Calu3 (cell line): ENCODE data around the gene MICALL1. TPM values are rescaled to one million over a fixed set of nuclear protein-coding genes. Genes with fewer than 3 reads are reported as not detected.

Experiments
- Bru-seq: library from RNA; stranded (reverse); fragments of 400-500 nt; gene quantifications from one replicate; lab custom pipeline; 2021; lab: Mats Ljungman, UMichigan
- BruChase-seq, 2 experiments: library from RNA; stranded (reverse); fragments of 400-500 nt; gene quantifications; one replicate each; lab custom pipeline; 2021; lab: Mats Ljungman, UMichigan
- BruUV-seq: library from RNA; stranded (reverse); fragments of 400-500 nt; replicated peaks from 2 replicates; lab custom pipeline; 2021; lab: Mats Ljungman, UMichigan
- CTCF ChIA-PET: fragments of 300-600 bp; sonication (Branson Sonifier 250); formaldehyde crosslinking; loops from one replicate; lab custom pipeline; 2022; ENCODE audit warnings: antibody characterized with exemption; lab: Charles Lee
- DNase-seq: peaks from one replicate; pipeline ENCODE4 v3.0.0; 2022
- H3K27ac Mint-ChIP-seq: one replicate; pipeline ENCODE4 v1.8.0; 2022; ENCODE audit warnings: mixed read lengths; ENCODE audit not compliant: unreplicated experiment
- H3K27me3 Mint-ChIP-seq: one replicate; pipeline ENCODE4 v1.8.0; 2022; ENCODE audit warnings: mixed read lengths; ENCODE audit not compliant: unreplicated experiment
- H3K36me3 Mint-ChIP-seq: one replicate; pipeline ENCODE4 v1.8.0; 2022; ENCODE audit warnings: mild to moderate bottlenecking, moderate library complexity, mixed read lengths; ENCODE audit not compliant: insufficient read depth, unreplicated experiment
- H3K4me1 Mint-ChIP-seq: one replicate; pipeline ENCODE4 v1.8.0; 2022; ENCODE audit warnings: mild to moderate bottlenecking, low read depth, mixed read lengths; ENCODE audit not compliant: unreplicated experiment
- H3K4me3 Mint-ChIP-seq: one replicate; pipeline ENCODE4 v1.8.0; 2022; ENCODE audit warnings: mild to moderate bottlenecking, low read depth, moderate library complexity, mixed read lengths; ENCODE audit not compliant: unreplicated experiment
- H3K9me3 Mint-ChIP-seq: one replicate; pipeline ENCODE4 v1.8.0; 2022; ENCODE audit warnings: low read depth, mixed read lengths; ENCODE audit not compliant: unreplicated experiment
- intact Hi-C: fragments of 100-400 bp; cut with micrococcal nuclease; formaldehyde crosslinking; loops from one replicate; pipeline ENCODE4 v1.10.0; 2022; ENCODE audit not compliant: unreplicated experiment
- long read RNA-seq: library from polyadenylated mRNA; stranded (forward); transcript quantifications from one replicate; pipeline ENCODE4 v2.0.0, GENCODE V29; 2022
- total RNA-seq: library from RNA; stranded (reverse); gene quantifications from 2 replicates; pipeline ENCODE4 v1.2.3, GENCODE V29; 2022
- TF ChIP-seq, protein P1 (sequence below): fragments of 200-600 bp; IDR thresholded peaks from one replicate; pipeline ENCODE4 v1.8.0; 2022; ENCODE audit warnings: antibody characterized with exemption; ENCODE audit not compliant: unreplicated experiment

Gene MICALL1
- total RNA-seq (60.7 and 69.7 TPM in 2 replicates), Bru-seq, nascent RNA (percentile 70 among the genes with signal in this experiment), BruChase-seq, experiment 1, labeled RNA remaining after a 6-hour chase (percentile 83 among the genes with signal in this experiment), BruChase-seq, experiment 2, labeled RNA remaining after a 2-hour chase (percentile 79 among the genes with signal in this experiment)
- long read RNA-seq, full-length matches to known transcripts, result 2 of 28 reads
- long read RNA-seq, partial matches to known transcripts, result 24 of 28 reads
- long read RNA-seq, other reads (novel, unspliced or antisense), result 2 of 28 reads

DNA sequence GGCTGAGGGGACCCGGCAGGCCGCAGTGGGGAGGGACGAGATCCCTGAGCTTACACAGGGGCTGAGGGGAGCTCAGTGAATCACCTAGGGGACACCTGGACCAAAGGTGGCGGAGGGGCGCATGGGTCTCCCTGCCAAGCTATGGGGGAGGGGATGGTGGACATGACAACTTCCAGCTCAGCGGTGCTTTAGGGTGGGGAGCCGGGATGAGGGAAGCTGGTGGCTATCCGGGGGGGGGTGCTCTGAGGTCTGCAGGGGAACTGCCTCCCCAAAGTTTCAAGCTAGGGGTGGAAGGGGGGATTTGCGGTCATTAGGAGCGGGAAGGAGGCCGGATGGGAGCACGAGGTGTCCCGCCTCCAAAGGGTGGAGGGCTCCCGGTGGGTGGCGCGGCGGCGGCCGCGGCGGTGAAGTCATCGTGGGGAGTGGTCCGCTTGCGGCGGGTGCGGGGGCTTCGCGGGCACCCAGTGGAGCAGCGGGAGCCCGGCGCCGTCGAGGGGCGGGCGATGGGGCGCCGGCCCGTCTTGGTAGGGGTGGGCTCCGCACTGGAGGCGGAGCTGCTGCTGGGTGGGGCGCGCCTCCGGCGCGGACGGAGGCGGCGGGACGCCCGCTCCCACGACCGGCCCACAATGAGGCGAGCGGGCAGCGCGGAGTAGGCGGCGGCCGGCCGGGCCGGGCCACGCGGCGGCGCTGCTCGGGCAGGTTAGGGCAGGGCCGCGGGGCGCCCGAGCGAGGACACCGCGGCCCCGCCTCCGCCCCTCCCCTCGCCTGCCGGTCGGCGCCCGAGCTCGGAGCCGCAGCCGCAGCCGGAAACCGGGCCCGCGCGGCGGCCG, at the start of gene MICALL1:
MICALL1 (plus strand) TSS at position 764 of the 830 bp plus-strand sequence. CDS start 126 bp downstream, outside the sequence.
- H3K27me3 Mint-ChIP-seq, result no peaks in the 10 kb centered on the region
- intact Hi-C loops, result no loop called here
- peak; percentile 90 for DNase-seq
- TF ChIP-seq, protein P1, sequence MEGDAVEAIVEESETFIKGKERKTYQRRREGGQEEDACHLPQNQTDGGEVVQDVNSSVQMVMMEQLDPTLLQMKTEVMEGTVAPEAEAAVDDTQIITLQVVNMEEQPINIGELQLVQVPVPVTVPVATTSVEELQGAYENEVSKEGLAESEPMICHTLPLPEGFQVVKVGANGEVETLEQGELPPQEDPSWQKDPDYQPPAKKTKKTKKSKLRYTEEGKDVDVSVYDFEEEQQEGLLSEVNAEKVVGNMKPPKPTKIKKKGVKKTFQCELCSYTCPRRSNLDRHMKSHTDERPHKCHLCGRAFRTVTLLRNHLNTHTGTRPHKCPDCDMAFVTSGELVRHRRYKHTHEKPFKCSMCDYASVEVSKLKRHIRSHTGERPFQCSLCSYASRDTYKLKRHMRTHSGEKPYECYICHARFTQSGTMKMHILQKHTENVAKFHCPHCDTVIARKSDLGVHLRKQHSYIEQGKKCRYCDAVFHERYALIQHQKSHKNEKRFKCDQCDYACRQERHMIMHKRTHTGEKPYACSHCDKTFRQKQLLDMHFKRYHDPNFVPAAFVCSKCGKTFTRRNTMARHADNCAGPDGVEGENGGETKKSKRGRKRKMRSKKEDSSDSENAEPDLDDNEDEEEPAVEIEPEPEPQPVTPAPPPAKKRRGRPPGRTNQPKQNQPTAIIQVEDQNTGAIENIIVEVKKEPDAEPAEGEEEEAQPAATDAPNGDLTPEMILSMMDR, result no peak
- H3K4me1 Mint-ChIP-seq, result peaks cover 30% of the 10 kb centered on the region
- CTCF ChIA-PET, result interaction anchor here (0.6 to 1.9 kb wide), 4 partner anchors 10 to 756 kb away, joined by 4 to 14 read pairs (median 8); no protein-coding TSS in a partner anchor
- peak within 1 kb of the TSS; percentile 76 for H3K4me3 Mint-ChIP-seq
- peaks cover 49% of the 10 kb centered on the region for H3K36me3 Mint-ChIP-seq
- H3K27ac Mint-ChIP-seq, result peak within 1 kb of the TSS; percentile 89
- no TSS peak for BruUV-seq
- no peaks in the 10 kb centered on the region for H3K9me3 Mint-ChIP-seq

- Mint-ChIP-seq H3K27ac (peak overlapping the region; percentile 5), H3K27me3 (no peaks in the 10 kb centered on the region), H3K9me3 (no peaks in the 10 kb centered on the region), H3K36me3 (peaks cover 82% of the 10 kb centered on the region), H3K4me1 (no peaks in the 10 kb centered on the region), H3K4me3 (no peak overlapping the region)
- no TSS peak for BruUV-seq
- no peak for DNase-seq
- TF ChIP-seq, protein P1, result no peak
- CTCF ChIA-PET, result interaction anchor here (0.6 to 1.2 kb wide), 2 partner anchors 17 to 1490 kb away, joined by 3 to 5 read pairs; no protein-coding TSS in a partner anchor
- intact Hi-C loops, result no loop called here
These were observed 45.2 kb upstream of the MICALL1 start for GRCh38 chr22:37860796-37861421.

DNA sequence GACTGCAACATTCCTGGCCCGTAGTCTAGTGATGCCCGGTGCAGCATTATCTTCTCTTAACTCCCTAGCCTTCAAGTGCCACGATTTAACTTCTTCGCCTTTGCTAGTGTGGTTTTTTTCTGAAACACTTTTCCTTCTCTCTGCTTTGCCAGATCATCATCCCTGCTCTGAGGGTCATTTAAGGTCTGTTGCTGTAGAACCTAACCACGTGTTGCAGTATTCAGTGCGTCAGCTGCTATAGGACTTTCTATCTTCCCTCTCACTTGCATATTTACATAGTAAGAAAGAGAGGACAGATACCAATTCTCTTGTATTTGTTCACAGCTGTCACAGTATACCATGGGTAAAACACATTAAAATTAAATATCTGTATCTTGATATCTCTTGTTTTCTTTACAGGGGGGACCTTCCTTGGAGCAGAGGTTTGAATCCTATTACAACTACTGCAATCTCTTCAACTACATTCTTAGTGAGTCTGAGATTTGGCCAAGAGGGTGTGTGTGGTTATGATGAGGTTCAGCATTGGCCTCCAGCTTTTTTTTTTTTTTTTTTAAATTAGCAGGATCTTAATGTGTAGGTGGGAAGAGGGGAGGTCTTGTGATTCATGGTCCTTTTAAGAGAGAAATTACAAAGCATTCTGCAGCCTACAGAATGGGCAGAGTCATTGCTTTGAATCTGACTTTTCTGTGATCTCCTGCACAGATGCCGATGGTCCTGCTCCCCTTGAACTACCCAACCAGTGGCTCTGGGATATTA, 43.3 kb upstream of the MICALL1 start:
- intact Hi-C loops, result loop anchor here (1.0 kb wide), 1 partner anchor 44 kb away; no protein-coding TSS in a partner anchor
- Mint-ChIP-seq H3K36me3 (peaks cover 80% of the 10 kb centered on the region), H3K27ac (no peak overlapping the region), H3K27me3 (no peaks in the 10 kb centered on the region), H3K4me3 (no peak overlapping the region), H3K4me1 (no peaks in the 10 kb centered on the region), H3K9me3 (no peaks in the 10 kb centered on the region)
- no peak for DNase-seq
- CTCF ChIA-PET, result interaction anchor here (0.7 to 1.9 kb wide), 9 partner anchors 10 to 1708 kb away, joined by 3 to 16 read pairs (median 5); partner anchors contain the start of genes ANKRD54, CACNA1I and GCAT
- no TSS peak for BruUV-seq
- TF ChIP-seq, protein P1, result no peak

DNA sequence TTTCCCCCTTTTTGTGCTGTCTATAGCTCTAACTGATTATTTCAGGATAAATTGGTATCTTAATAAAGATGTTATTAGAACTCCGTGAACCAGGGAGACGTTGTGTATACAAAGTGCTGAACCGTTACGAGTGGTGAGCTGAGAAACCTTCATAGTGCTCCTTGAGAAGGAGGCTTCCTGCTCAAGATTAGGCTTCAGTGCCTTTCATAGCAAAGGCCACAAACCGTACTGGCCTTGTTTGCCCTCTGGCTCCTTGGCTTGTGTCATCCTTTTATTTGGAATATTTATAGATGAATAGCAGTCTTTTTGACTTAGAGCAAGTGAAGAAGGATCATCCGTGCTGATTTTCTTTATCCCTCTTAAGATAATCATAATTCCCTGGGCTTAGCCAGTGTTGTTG, 40.6 kb upstream of the MICALL1 start:
- TF ChIP-seq, protein P1, result no peak
- Mint-ChIP-seq H3K27me3 (no peaks in the 10 kb centered on the region), H3K36me3 (peaks cover 78% of the 10 kb centered on the region), H3K4me1 (no peaks in the 10 kb centered on the region), H3K4me3 (no peak overlapping the region), H3K9me3 (no peaks in the 10 kb centered on the region), H3K27ac (no peak overlapping the region)
- CTCF ChIA-PET, result no interaction called here
- BruUV-seq, result no TSS peak
- intact Hi-C loops, result no loop called here
- DNase-seq, result no peak
